H54 (cell line): ENCODE results near the gene CNTRL.

ENCODE experiments used
- DNase-seq: peaks from one replicate; pipeline ENCODE4 v3.0.0; 2011; ENCODE audit warnings: low spot score, mixed read lengths; ENCODE audit not compliant: insufficient read length
- FAIRE-seq: peaks from 3 replicates; lab custom pipeline; 2011; peaks lifted over from hg19 to GRCh38; lab: Jason Lieb, UNC
- POLR2A ChIP-seq: IDR thresholded peaks from 2 replicates; pipeline ENCODE4 v1.6.1; 2011; ENCODE audit warnings: low read depth, mild to moderate bottlenecking, low read length

CNTRL gene

GRCh38 chr9:121185178-121185745 is 110.5 kb downstream of the CNTRL start:
- no peak for TF ChIP-seq POLR2A
- no peak for FAIRE-seq
- no peak for DNase-seq

DNA sequence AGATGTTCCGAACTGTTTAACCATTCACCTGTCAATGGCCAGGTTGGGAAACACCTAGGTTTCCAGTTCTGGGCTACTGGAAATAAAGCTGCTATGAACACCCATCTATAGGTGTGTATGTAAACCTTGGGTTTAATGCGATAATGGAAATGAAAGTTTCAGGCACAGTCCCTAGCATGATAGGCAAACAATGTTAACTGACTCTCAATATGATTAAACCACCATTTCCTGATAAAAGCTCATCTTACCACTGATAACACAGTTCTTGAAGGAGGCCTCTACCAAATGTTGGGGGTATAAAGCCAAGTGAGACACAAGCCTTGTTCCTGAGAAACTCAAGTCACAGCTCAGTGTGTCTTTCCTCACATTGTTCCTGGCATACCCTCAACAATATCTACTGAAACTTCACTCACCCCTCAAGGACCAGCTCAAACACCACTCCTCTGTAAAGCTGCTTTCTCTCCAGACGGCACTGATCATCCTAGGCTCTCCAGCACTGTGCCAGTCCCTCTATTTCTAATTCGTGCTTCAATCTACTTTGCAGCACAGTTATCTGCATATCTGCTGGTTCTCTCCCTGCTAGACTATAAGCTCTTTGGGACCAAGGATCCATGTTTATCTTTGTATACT is 111.1 kb downstream of the CNTRL start:
- DNase-seq, result no peak
- FAIRE-seq, result peak; percentile 98

GRCh38 chr9:121187636-121188305 is 113.0 kb downstream of the CNTRL start:
- TF ChIP-seq POLR2A, result no peak
- FAIRE-seq (no peak), DNase-seq (no peak)

More for the DNA sequence above, 111.1 kb downstream of the CNTRL start:
- TF ChIP-seq POLR2A, result no peak

DNA sequence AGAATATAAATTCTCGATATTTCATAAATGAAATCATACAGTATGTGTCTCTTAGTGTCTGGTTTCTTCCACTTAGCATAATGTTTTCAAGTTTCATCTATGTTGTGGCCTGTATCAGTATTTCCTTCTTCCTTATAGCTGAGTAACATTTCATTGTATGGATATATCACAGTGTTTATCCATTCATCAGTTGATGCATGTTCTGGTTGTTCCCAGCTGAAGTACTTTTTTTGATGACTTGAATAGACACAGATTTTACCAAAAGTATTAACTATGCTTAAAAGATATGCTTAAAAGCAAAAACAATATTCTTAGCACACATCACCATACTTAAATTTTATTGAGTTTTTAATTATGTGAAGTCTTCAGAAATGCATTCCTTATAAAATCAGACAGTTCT is 114.3 kb downstream of the CNTRL start:
- FAIRE-seq, result no peak
- DNase-seq, result no peak
- TF ChIP-seq POLR2A, result no peak

GRCh38 chr9:121189660-121190059 is 114.9 kb downstream of the CNTRL start:
- FAIRE-seq (no peak), DNase-seq (no peak)
- no peak for TF ChIP-seq POLR2A

- no peak for TF ChIP-seq POLR2A
- no peak for DNase-seq
- FAIRE-seq, result no peak
These were observed 116.5 kb downstream of the CNTRL start for GRCh38 chr9:121191235-121191634.

GRCh38 chr9:121192518-121192917 is 117.8 kb downstream of the CNTRL start:
- peak; percentile 98 for FAIRE-seq
- DNase-seq, result no peak
- no peak for TF ChIP-seq POLR2A

DNA sequence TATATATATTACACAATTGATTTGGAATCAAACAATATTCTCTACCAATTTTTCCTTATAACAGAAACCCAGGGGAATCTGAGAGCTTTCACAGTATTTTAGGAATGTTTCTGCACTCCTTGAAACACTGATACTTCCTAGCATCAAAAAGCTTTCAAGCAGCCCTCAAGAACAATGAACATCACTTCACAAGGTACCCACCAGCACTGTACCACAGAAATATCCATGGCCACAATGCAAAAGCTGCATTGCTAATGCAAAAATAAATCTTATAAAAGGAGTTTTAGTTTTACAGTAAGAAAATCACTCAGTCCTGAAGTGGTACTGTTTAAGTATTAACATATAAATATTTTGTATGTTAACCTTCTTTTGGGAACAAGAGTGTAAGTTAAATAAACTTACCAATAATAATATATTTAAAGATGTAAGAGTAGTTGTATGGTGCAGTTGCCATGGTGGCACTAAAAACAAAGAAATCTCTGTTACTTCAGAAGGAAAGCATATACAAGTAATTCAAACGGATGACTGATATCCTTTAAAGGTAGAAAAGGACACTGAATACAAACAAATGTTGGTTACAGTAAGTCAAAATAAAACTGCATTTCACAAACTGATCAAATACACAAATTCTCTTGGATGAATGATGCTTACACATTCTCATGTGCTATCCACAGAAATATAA is 118.3 kb downstream of the CNTRL start:
- no peak for FAIRE-seq
- no peak for TF ChIP-seq POLR2A
- DNase-seq, result no peak

- FAIRE-seq, result peak; percentile 92
- no peak for DNase-seq
- no peak for TF ChIP-seq POLR2A
These were observed 120.0 kb downstream of the CNTRL start for GRCh38 chr9:121194730-121195129.

GRCh38 chr9:121196389-121196788 is 121.6 kb downstream of the CNTRL start:
- FAIRE-seq, result no peak
- no peak for TF ChIP-seq POLR2A

GRCh38 chr9:121197132-121197531 is 122.4 kb downstream of the CNTRL start:
- FAIRE-seq (no peak), DNase-seq (no peak)

More at GRCh38 chr9:121196389-121196788, 121.6 kb downstream of the CNTRL start:
- DNase-seq, result no peak

GRCh38 chr9:121198512-121199042 is 123.8 kb downstream of the CNTRL start:
- DNase-seq (no peak), FAIRE-seq (no peak)
- TF ChIP-seq POLR2A, result no peak

More at GRCh38 chr9:121197132-121197531, 122.4 kb downstream of the CNTRL start:
- TF ChIP-seq POLR2A, result no peak

- no peak for DNase-seq
- TF ChIP-seq POLR2A, result no peak
- FAIRE-seq, result peak; percentile 96
These were observed 125.2 kb downstream of the CNTRL start for GRCh38 chr9:121199921-121200320.

DNA sequence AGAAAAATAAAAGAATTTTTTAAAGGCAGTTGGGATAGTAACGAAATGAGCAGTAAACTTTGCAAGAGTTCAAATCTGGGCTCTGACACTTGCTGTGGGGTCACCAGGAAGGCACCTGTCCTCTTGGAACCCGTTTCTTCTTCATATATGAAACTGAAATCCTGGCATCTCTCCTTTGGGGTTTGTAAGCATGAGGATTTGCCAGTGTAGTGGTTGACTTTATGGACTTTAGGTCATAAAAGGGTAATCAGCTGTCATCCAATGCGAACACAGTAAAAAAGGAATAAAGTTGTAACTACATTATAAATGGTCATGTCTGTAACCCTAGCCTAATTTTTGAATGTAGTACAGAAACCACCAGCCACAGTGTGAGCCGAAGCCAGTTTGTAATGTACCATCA is 125.6 kb downstream of the CNTRL start:
- TF ChIP-seq POLR2A, result no peak
- no peak for FAIRE-seq
- no peak for DNase-seq
